Measurements from ENCODE around the gene IL6. TPM values are rescaled to one million over a fixed set of nuclear protein-coding genes. Genes with fewer than 3 reads are reported as not detected.

Gene IL6
- total RNA-seq, 1 donor from 2014 or later: not detected

DNA sequence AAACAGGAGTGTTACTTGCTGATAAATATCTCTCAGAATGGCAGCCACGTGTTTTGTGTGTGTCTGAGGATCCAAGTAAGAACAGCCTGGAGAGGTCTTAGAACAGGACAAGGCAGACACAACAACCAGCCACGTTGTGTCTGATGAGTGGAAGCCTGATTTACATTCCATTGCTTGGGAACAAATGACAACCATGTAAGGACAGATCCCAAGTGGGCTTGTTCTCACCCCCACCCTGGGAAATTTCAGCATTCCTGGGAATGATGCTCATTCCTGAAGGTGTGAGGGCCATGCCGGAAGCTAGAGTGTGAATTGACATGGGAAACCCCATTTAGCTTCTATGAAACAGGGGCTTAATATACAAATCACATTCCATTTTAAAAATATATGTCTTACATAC, 35.9 kb downstream of the IL6 start:
- no peak overlapping the region for H3K27ac Mint-ChIP-seq (ENCODE audit: unreplicated experiment)
- no peaks in the 10 kb centered on the region for H3K9me3 Mint-ChIP-seq (ENCODE audit: unreplicated experiment)
- no peak overlapping the region for H3K4me3 Mint-ChIP-seq (ENCODE audit: unreplicated experiment)
- TF ChIP-seq, protein P1, sequence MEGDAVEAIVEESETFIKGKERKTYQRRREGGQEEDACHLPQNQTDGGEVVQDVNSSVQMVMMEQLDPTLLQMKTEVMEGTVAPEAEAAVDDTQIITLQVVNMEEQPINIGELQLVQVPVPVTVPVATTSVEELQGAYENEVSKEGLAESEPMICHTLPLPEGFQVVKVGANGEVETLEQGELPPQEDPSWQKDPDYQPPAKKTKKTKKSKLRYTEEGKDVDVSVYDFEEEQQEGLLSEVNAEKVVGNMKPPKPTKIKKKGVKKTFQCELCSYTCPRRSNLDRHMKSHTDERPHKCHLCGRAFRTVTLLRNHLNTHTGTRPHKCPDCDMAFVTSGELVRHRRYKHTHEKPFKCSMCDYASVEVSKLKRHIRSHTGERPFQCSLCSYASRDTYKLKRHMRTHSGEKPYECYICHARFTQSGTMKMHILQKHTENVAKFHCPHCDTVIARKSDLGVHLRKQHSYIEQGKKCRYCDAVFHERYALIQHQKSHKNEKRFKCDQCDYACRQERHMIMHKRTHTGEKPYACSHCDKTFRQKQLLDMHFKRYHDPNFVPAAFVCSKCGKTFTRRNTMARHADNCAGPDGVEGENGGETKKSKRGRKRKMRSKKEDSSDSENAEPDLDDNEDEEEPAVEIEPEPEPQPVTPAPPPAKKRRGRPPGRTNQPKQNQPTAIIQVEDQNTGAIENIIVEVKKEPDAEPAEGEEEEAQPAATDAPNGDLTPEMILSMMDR (IDR thresholded peaks at IDR 0.05; ENCODE audit: partially characterized antibody, unreplicated experiment): no peak
- H3K27me3 Mint-ChIP-seq (ENCODE audit: unreplicated experiment): no peaks in the 10 kb centered on the region
- peaks cover 9% of the 10 kb centered on the region for H3K36me3 Mint-ChIP-seq (ENCODE audit: unreplicated experiment)
- no peak for DNase-seq
- H3K4me1 Mint-ChIP-seq (ENCODE audit: low read depth, unreplicated experiment): no peaks in the 10 kb centered on the region

DNA sequence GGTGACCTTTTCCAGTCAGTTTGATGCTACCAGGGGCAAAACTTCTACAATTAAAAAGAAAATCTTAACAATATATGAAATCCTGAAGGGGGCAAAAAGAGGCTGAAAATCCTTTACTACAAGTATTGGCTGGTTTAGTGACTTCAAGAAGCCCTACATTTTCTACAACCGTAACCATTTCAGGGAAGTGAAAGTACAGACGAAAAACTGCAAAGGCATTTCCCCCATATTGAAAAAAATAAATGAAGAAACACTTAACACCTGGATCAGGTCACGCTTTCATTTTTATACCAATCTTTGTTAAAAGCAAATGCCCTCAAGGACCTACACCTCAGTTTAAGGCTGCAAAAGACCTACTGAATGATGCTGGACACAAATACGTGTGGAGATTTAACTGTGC, 38.6 kb downstream of the IL6 start:
- no peaks in the 10 kb centered on the region for H3K27me3 Mint-ChIP-seq (ENCODE audit: unreplicated experiment)
- no peak for DNase-seq
- H3K27ac Mint-ChIP-seq (ENCODE audit: unreplicated experiment): no peak overlapping the region
- no peaks in the 10 kb centered on the region for H3K9me3 Mint-ChIP-seq (ENCODE audit: unreplicated experiment)
- H3K4me3 Mint-ChIP-seq (ENCODE audit: unreplicated experiment): no peak overlapping the region
- H3K36me3 Mint-ChIP-seq (ENCODE audit: unreplicated experiment): peaks cover 7% of the 10 kb centered on the region
- TF ChIP-seq, protein P1 (IDR thresholded peaks at IDR 0.05; ENCODE audit: partially characterized antibody, unreplicated experiment): no peak
- H3K4me1 Mint-ChIP-seq (ENCODE audit: low read depth, unreplicated experiment): no peaks in the 10 kb centered on the region

DNA sequence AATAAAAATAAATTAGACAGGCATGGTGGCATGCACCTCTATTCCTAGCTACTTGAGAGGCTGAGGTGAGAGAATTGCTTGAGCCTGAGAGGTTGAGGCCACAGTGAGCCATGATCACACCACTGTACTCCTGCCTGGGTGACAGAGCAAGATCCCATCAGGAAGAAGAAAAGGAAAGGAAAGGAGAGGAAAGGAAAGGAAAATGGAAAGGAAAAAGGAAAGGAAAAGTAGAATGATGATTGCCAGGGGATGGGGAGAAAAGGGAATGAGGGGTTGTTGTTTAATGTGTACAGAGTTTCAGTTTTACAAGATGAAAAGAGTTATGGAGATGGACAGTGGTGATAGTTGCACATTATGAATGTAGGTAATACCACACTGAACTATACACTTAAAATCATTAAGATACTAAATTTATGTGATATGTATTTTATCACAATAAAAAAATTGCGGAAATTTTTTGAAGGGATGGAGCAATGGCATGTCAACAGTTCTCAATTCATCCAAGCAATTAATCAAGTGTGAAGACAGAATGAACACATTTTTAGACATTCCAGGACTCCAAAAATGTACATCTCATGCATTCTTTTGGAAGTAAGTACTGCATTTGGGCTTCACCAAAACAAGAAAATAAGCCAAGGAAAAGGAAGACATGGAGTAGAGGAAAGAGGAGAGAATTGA, 44.3 kb downstream of the IL6 start:
- peaks cover 7% of the 10 kb centered on the region for H3K36me3 Mint-ChIP-seq (ENCODE audit: unreplicated experiment)
- no peak overlapping the region for H3K27ac Mint-ChIP-seq (ENCODE audit: unreplicated experiment)
- TF ChIP-seq, protein P1 (IDR thresholded peaks at IDR 0.05; ENCODE audit: partially characterized antibody, unreplicated experiment): no peak
- H3K4me1 Mint-ChIP-seq (ENCODE audit: low read depth, unreplicated experiment): no peaks in the 10 kb centered on the region
- H3K27me3 Mint-ChIP-seq (ENCODE audit: unreplicated experiment): no peaks in the 10 kb centered on the region
- no peak overlapping the region for H3K4me3 Mint-ChIP-seq (ENCODE audit: unreplicated experiment)
- H3K9me3 Mint-ChIP-seq (ENCODE audit: unreplicated experiment): no peaks in the 10 kb centered on the region
- no peak for DNase-seq

DNA sequence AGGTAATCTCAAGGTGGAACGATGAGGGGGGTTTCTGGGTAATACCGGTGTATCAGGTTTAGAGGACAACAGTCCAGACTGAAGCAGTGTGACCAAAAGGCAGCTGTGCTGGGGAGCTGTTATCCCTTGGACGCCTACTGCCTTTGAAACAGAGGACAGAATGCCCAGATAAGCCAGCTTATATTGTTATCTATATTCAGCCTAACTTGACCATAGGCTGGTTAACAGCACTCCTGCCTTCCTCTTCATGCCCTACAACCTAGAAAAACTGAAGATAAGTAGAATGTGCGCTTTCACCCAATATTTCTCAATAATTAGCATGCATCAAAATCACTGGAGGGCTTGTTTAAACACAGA, 44.9 kb downstream of the IL6 start:
- Mint-ChIP-seq H3K4me3 (ENCODE audit: unreplicated experiment) (no peak overlapping the region), H3K27me3 (ENCODE audit: unreplicated experiment) (no peaks in the 10 kb centered on the region), H3K4me1 (ENCODE audit: low read depth, unreplicated experiment) (no peaks in the 10 kb centered on the region), H3K9me3 (ENCODE audit: unreplicated experiment) (no peaks in the 10 kb centered on the region), H3K36me3 (ENCODE audit: unreplicated experiment) (peaks cover 7% of the 10 kb centered on the region), H3K27ac (ENCODE audit: unreplicated experiment) (no peak overlapping the region)
- DNase-seq: no peak
- TF ChIP-seq, protein P1 (IDR thresholded peaks at IDR 0.05; ENCODE audit: partially characterized antibody, unreplicated experiment): no peak

DNA sequence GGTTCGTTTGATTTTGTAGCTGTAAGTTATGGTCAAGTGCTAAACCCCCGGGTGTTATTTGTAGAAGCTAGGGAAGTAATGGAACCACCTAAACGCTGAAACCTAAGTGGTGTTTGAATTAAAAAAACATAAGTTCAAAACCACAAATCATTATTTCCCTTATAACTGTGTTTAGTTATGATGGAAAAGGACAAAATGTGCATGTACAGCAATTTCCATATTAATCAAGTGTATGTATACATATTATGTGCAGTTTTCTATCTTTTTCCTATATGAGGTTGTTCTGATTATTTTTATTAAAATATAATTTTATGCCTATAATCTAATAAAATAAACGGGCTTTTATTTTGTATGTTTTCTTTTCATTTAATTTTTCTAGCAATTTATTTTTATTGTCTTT, 45.9 kb downstream of the IL6 start:
- no peak for DNase-seq
- Mint-ChIP-seq H3K4me3 (ENCODE audit: unreplicated experiment) (no peak overlapping the region), H3K9me3 (ENCODE audit: unreplicated experiment) (no peaks in the 10 kb centered on the region), H3K36me3 (ENCODE audit: unreplicated experiment) (peaks cover 7% of the 10 kb centered on the region), H3K27me3 (ENCODE audit: unreplicated experiment) (no peaks in the 10 kb centered on the region), H3K27ac (ENCODE audit: unreplicated experiment) (no peak overlapping the region), H3K4me1 (ENCODE audit: low read depth, unreplicated experiment) (no peaks in the 10 kb centered on the region)
- TF ChIP-seq, protein P1 (IDR thresholded peaks at IDR 0.05; ENCODE audit: partially characterized antibody, unreplicated experiment): no peak
